OCI-LY7 (cell line): ENCODE measurements around the gene SCYGR6. TPM values are rescaled to one million over a fixed set of nuclear protein-coding genes. Genes with fewer than 3 reads are reported as not detected.

Experiments used
- BruUV-seq: library from RNA; stranded (reverse); fragments of 400-500 nt; replicated peaks from 2 replicates; lab custom pipeline; 2021; lab: Mats Ljungman, UMichigan
- CTCF ChIA-PET: fragments of 300-600 bp; sonication (Branson Sonifier 250); formaldehyde crosslinking; loops from one replicate; lab custom pipeline; 2022; ENCODE audit warnings: antibody characterized with exemption; ENCODE audit not compliant: unreplicated experiment; lab: Charles Lee
- POLR2A ChIA-PET: fragments of 300-600 bp; sonication (Branson Sonifier 250); formaldehyde crosslinking; loops from one replicate; lab custom pipeline; 2022; ENCODE audit warnings: antibody characterized with exemption; lab: Charles Lee
- DNase-seq: peaks from one replicate; pipeline ENCODE4 v3.0.0-alpha.2; 2015; ENCODE audit warnings: low spot score
- H2AFZ ChIP-seq: fragments of 200-600 bp; sonication (generic), shearing (Covaris generic); 2 replicates; pipeline ENCODE4 v1.6.1; 2014; ENCODE audit warnings: mild to moderate bottlenecking, antibody characterized with exemption, low read length, moderate library complexity
- H3K27ac ChIP-seq: fragments of 200-600 bp; sonication (generic); 2 replicates; pipeline ENCODE4 v1.5.1; 2014; ENCODE audit warnings: mixed run types, low read depth, mild to moderate bottlenecking, moderate library complexity, low read length, inconsistent platforms; ENCODE audit not compliant: poor library complexity, severe bottlenecking
- H3K36me3 ChIP-seq: fragments of 200-600 bp; sonication (generic); 2 replicates; pipeline ENCODE4 v1.6.1; 2014; ENCODE audit warnings: mild to moderate bottlenecking, antibody characterized with exemption, low read length, moderate library complexity, mixed read lengths; ENCODE audit not compliant: insufficient read depth
- H3K4me1 ChIP-seq: fragments of 200-600 bp; sonication (generic); 2 replicates; pipeline ENCODE4 v1.5.1; 2014; ENCODE audit warnings: mild to moderate bottlenecking, low read length; ENCODE audit not compliant: insufficient read depth, poor library complexity, severe bottlenecking
- H3K4me2 ChIP-seq: fragments of 200-600 bp; sonication (generic); 2 replicates; pipeline ENCODE4 v1.6.1; 2014; ENCODE audit warnings: mild to moderate bottlenecking, low read length
- H3K4me3 ChIP-seq: fragments of 200-600 bp; sonication (generic); 2 replicates; pipeline ENCODE4 v1.5.1; 2014; ENCODE audit warnings: mild to moderate bottlenecking, low read depth, low read length; ENCODE audit not compliant: poor library complexity, severe bottlenecking
- H3K79me2 ChIP-seq: fragments of 200-600 bp; sonication (generic); 2 replicates; pipeline ENCODE4 v1.6.1; 2016; ENCODE audit warnings: low read depth, mild to moderate bottlenecking, low read length, moderate library complexity, mixed read lengths; ENCODE audit not compliant: insufficient read depth
- H3K9me2 ChIP-seq: fragments of 200-600 bp; sonication (generic); 2 replicates; pipeline ENCODE4 v1.6.1; 2016; ENCODE audit warnings: mild to moderate bottlenecking, low read length, mixed read lengths; ENCODE audit not compliant: insufficient read depth
- H3K9me3 ChIP-seq: fragments of 200-600 bp; sonication (generic); 2 replicates; pipeline ENCODE4 v1.6.1; 2014; ENCODE audit warnings: mild to moderate bottlenecking, mixed run types, low read length, mixed read lengths
- H4K20me1 ChIP-seq: fragments of 200-600 bp; sonication (generic); 2 replicates; pipeline ENCODE4 v1.6.1; 2014; ENCODE audit warnings: mild to moderate bottlenecking, antibody characterized with exemption, low read length, moderate library complexity, mixed read lengths; ENCODE audit not compliant: insufficient read depth
- CTCF ChIP-seq: fragments of 200-600 bp; sonication (generic); conservative IDR thresholded peaks from 2 replicates; pipeline ENCODE4 v1.5.1; 2014; ENCODE audit warnings: mild to moderate bottlenecking, antibody characterized with exemption, low read length, moderate library complexity, mixed read lengths
- EZH2phosphoT487 ChIP-seq: fragments of 200-600 bp; sonication (generic); IDR thresholded peaks from 2 replicates; pipeline ENCODE4 v1.6.1; 2018; ENCODE audit warnings: low read depth, borderline replicate concordance, mild to moderate bottlenecking, mixed run types, antibody characterized with exemption, low read length, moderate library complexity, mixed read lengths
- intact Hi-C: fragments of 100-400 bp; cut with micrococcal nuclease; formaldehyde crosslinking; loops from one replicate; pipeline ENCODE4 v1.10.0; 2022; ENCODE audit not compliant: unreplicated experiment
- total RNA-seq, 2 experiments: library from RNA; depleted of rRNA in 1 of 2; stranded (reverse); fragments of >200 nt in 1 of 2; shearing (Covaris generic) in 1 of 2; gene quantifications; 2 replicates each; pipeline ENCODE4 v1.2.3, GENCODE V29; 2014 to 2022

Gene SCYGR6
- total RNA-seq, 2 experiments from 2014 or later, result not detected

- no peak for DNase-seq
- no peaks in the 10 kb centered on the region for H3K79me2 ChIP-seq
- H3K4me3 ChIP-seq, result no peak overlapping the region
- no TSS peak for BruUV-seq
- intact Hi-C loops, result no loop called here
- H3K4me1 ChIP-seq, result no peaks in the 10 kb centered on the region
- no peak for TF ChIP-seq EZH2phosphoT487
- H4K20me1 ChIP-seq, result no peaks in the 10 kb centered on the region
- ChIA-PET POLR2A (no interaction called here), CTCF (no interaction called here)
- H3K9me3 ChIP-seq, result no peaks in the 10 kb centered on the region
- H2AFZ ChIP-seq, result no peak overlapping the region
- H3K36me3 ChIP-seq, result no peaks in the 10 kb centered on the region
- no peak overlapping the region for H3K27ac ChIP-seq
- no peaks in the 10 kb centered on the region for H3K9me2 ChIP-seq
- no peak overlapping the region for H3K4me2 ChIP-seq
These were observed 4.9 kb downstream of the SCYGR6 start for GRCh38 chr2:227719641-227720040.

- H3K9me2 ChIP-seq, result no peaks in the 10 kb centered on the region
- no peaks in the 10 kb centered on the region for H3K9me3 ChIP-seq
- ChIA-PET POLR2A (interaction anchor here (0.6 kb wide), 1 partner anchor 1149 kb away, joined by 3 read pairs; no protein-coding TSS in a partner anchor), CTCF (no interaction called here)
- intact Hi-C loops, result no loop called here
- TF ChIP-seq CTCF (no peak), EZH2phosphoT487 (no peak)
- H4K20me1 ChIP-seq, result no peaks in the 10 kb centered on the region
- H3K36me3 ChIP-seq, result no peaks in the 10 kb centered on the region
- no peak for DNase-seq
- no TSS peak for BruUV-seq
- H3K79me2 ChIP-seq, result no peaks in the 10 kb centered on the region
- H3K27ac ChIP-seq, result no peak within 1 kb of the TSS
- no peak within 1 kb of the TSS for H3K4me2 ChIP-seq
- no peak within 1 kb of the TSS for H3K4me3 ChIP-seq
- H3K4me1 ChIP-seq, result no peaks in the 10 kb centered on the region
- no peak within 1 kb of the TSS for H2AFZ ChIP-seq
These were observed 6.6 kb downstream of the SCYGR6 start, which contains the start of gene SLC19A3 for GRCh38 chr2:227717687-227718567. Gene SLC19A3 (minus strand): TSS chr2:227718028. CDS start chr2:227702318, 15,710 bp downstream.

- Histone ChIP-seq H3K79me2 (no peaks in the 10 kb centered on the region), H3K4me1 (no peaks in the 10 kb centered on the region), H3K4me2 (no peak overlapping the region), H3K36me3 (no peaks in the 10 kb centered on the region), H3K9me3 (no peaks in the 10 kb centered on the region), H2AFZ (no peak overlapping the region), H3K4me3 (no peak overlapping the region), H3K9me2 (no peaks in the 10 kb centered on the region), H4K20me1 (no peaks in the 10 kb centered on the region), H3K27ac (no peak overlapping the region)
- ChIA-PET POLR2A (no interaction called here), CTCF (no interaction called here)
- no TSS peak for BruUV-seq
- TF ChIP-seq CTCF (no peak), EZH2phosphoT487 (no peak)
- intact Hi-C loops, result no loop called here
- DNase-seq, result no peak
These were observed 8.1 kb downstream of the SCYGR6 start for GRCh38 chr2:227716501-227716900.
